ENCODE results near the gene ADARB2.
"Not testable (repeated sequence)": the region's sequence is repeated elsewhere in the genome, so short reads cannot be mapped to it uniquely, and the experiment has no call there.

Gene ADARB2

GRCh38 chr10:1232164-1232911 lies 505.0 kb downstream of the ADARB2 start:
- no peak for DNase-seq

GRCh38 chr10:1230592-1231275 lies 506.6 kb downstream of the ADARB2 start:
- no peak for DNase-seq

- DNase-seq = no peak
Observed at GRCh38 chr10:1230138-1230537, 507.2 kb downstream of the ADARB2 start.

- DNase-seq = no peak
Observed at GRCh38 chr10:1229574-1229973, 507.8 kb downstream of the ADARB2 start.

- DNase-seq = no peak
Observed at GRCh38 chr10:1229116-1229515, 508.2 kb downstream of the ADARB2 start.

GRCh38 chr10:1228467-1228975 lies 508.8 kb downstream of the ADARB2 start:
- no peak for DNase-seq

GRCh38 chr10:1227510-1228402 lies 509.6 kb downstream of the ADARB2 start:
- DNase-seq = no peak

- not testable (repeated sequence) for DNase-seq
Observed at GRCh38 chr10:1226907-1227306, 510.4 kb downstream of the ADARB2 start.

GRCh38 chr10:1219874-1220273 lies 517.5 kb downstream of the ADARB2 start:
- DNase-seq = not testable (repeated sequence)

GRCh38 chr10:1217661-1218060 lies 519.7 kb downstream of the ADARB2 start:
- no peak for DNase-seq

GRCh38 chr10:1217237-1217587 lies 520.1 kb downstream of the ADARB2 start:
- no peak for DNase-seq

GRCh38 chr10:1216574-1217236 lies 520.6 kb downstream of the ADARB2 start:
- DNase-seq = no peak

- no peak for DNase-seq
Observed at GRCh38 chr10:1215862-1216573, 521.3 kb downstream of the ADARB2 start.

- no peak for DNase-seq
Observed at GRCh38 chr10:1214882-1215540, 522.3 kb downstream of the ADARB2 start.

- DNase-seq = no peak
Observed at GRCh38 chr10:1214071-1214675, 523.2 kb downstream of the ADARB2 start.

- no peak for DNase-seq
Observed at GRCh38 chr10:1213252-1214070, 523.9 kb downstream of the ADARB2 start.

GRCh38 chr10:1212571-1213141 lies 524.7 kb downstream of the ADARB2 start:
- DNase-seq = no peak

- peak in 1 of 2 experiments; percentile 31 for DNase-seq
Observed at GRCh38 chr10:1211844-1212570, 525.3 kb downstream of the ADARB2 start.

GRCh38 chr10:1210667-1211066 lies 526.7 kb downstream of the ADARB2 start:
- no peak for DNase-seq

Data from NCI-H524 (cell line).